ENCODE results near the gene UBL7.

The UBL7 gene

DNA sequence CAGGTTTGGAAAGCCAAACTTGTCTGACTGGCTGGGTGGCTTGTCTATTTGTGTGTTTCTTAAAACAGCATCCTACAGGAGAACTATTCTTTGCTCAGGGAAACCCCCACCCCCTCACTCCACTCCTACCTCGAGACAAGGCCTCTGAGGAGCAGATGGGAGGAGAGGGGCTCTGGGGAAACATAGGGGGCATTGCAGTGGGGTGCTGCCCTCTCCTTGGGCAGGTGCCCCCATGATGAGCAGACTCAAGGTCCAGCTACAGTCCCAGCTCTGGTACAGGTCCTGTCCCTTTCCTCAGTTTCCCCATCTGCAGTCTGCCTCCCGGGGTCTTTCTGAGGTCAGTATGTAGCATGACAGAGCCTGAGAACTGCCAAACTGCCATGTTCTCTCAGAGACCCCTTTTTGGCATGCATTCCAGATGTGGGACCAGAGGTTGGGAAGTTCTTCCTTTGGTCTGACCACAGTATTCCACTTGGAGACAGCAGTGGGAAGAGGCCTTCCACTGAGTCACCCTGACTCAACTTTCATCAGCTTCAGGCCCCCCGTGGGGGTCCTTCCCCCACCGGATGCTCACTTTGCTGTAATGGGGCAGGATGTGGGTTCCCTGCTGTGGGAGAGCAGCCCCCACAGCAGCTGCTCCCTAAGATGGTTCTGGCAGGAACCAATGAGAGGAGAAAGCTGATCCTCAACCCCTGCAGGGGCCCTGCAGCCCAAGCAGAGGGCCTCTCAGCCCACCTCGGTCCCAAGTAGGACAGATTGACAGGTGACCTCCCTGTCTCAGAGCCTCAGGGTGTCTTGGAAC lies 61.2 kb downstream of the UBL7 start:
- Histone ChIP-seq H3K9ac (no peak overlapping the region), H3K27me3 (ENCODE audit: control insufficient read depth, insufficient read depth, low read length) (no peaks in the 10 kb centered on the region), H3K36me3 (ENCODE audit: control insufficient read depth, insufficient read depth, low read length) (no peaks in the 10 kb centered on the region), H3K27ac (no peak overlapping the region), H3K4me1 (no peaks in the 10 kb centered on the region), H3K4me3 (ENCODE audit: low read depth, low read length) (no peak overlapping the region), H3K9me3 (ENCODE audit: control insufficient read depth, low read length) (no peaks in the 10 kb centered on the region), H3K79me2 (no peaks in the 10 kb centered on the region), H3K4me2 (ENCODE audit: low read length) (no peak overlapping the region), H2AFZ (no peak overlapping the region)
- no peak for TF ChIP-seq CTCF (IDR thresholded peaks at IDR 0.05)

- Histone ChIP-seq H2AFZ (no peak overlapping the region), H3K4me1 (no peaks in the 10 kb centered on the region), H3K27ac (no peak overlapping the region), H3K27me3 (ENCODE audit: control insufficient read depth, insufficient read depth, low read length) (no peaks in the 10 kb centered on the region), H3K9ac (no peak overlapping the region), H3K9me3 (ENCODE audit: control insufficient read depth, low read length) (no peaks in the 10 kb centered on the region), H3K36me3 (ENCODE audit: control insufficient read depth, insufficient read depth, low read length) (no peaks in the 10 kb centered on the region), H3K79me2 (no peaks in the 10 kb centered on the region), H3K4me2 (ENCODE audit: low read length) (no peak overlapping the region), H3K4me3 (ENCODE audit: low read depth, low read length) (no peak overlapping the region)
- TF ChIP-seq CTCF (IDR thresholded peaks at IDR 0.05), result no peak
Measured at GRCh38 chr15:74399100-74399499, 61.9 kb downstream of the UBL7 start.

DNA sequence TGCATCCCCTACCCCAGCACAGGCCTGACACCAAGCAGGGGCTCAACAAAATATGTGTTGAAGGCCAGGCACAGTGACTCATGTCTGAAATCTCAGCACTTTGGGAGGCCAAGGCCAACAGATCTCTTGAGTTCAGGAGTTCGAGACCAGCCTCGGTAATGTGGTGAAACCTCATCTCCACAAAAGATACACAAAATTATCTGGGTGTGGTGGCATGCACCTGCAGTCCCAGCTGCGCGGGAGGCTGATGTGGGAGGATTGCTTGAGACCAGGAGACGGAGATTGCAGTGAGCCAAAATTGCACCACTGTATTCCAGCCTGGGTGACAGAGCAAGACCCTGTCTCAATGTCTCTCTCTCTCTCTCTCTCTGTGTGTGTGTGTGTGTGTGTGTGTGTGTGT lies 62.8 kb downstream of the UBL7 start:
- Histone ChIP-seq H2AFZ (no peak overlapping the region), H3K4me2 (ENCODE audit: low read length) (no peak overlapping the region), H3K36me3 (ENCODE audit: control insufficient read depth, insufficient read depth, low read length) (no peaks in the 10 kb centered on the region), H3K79me2 (no peaks in the 10 kb centered on the region), H3K27ac (no peak overlapping the region), H3K4me3 (ENCODE audit: low read depth, low read length) (no peak overlapping the region), H3K4me1 (no peaks in the 10 kb centered on the region), H3K9ac (no peak overlapping the region), H3K27me3 (ENCODE audit: control insufficient read depth, insufficient read depth, low read length) (no peaks in the 10 kb centered on the region), H3K9me3 (ENCODE audit: control insufficient read depth, low read length) (no peaks in the 10 kb centered on the region)
- no peak for TF ChIP-seq CTCF (IDR thresholded peaks at IDR 0.05)

DNA sequence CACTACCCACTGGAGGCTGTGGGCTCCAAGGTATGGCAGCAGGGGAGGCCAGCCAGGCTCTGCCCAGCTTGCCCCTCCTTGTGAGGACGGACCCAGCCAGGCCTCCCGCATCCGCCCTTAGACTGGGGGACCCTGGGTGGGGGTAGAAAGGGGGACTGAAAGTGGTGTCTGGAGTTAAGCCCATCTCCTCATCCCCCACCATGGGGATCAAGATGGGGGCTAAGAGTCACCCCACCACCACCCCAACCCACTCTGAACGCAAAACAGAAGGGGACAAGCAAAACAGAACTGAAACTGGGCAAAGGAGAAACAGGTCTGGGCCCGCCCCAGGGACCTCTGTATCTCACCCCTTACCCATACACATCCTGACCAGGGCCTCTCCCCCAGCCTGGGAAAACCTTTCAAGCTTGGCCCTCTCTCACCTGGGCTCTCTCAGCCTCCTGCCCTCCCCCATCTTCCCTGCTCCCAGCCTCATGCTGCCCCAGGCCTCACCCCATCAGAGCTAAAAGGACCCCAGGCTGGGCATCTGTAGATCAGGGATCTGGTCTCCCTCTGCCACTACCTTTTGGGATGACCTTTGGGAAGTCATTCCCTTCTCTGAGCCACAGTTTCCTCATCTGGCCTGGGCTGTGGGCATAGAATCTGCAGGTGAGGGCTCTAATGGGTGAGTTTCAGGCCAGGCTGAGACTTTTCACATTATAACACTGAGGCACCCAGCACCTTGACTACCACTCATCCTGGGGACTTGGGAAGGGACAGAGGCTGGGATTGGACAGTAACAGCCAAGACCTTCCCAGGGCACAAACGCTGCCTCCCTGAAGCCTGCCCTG lies 63.5 kb downstream of the UBL7 start:
- Histone ChIP-seq H3K79me2 (no peaks in the 10 kb centered on the region), H3K4me1 (no peaks in the 10 kb centered on the region), H3K27ac (no peak overlapping the region), H3K27me3 (ENCODE audit: control insufficient read depth, insufficient read depth, low read length) (no peaks in the 10 kb centered on the region), H3K4me2 (ENCODE audit: low read length) (no peak overlapping the region), H3K9me3 (ENCODE audit: control insufficient read depth, low read length) (no peaks in the 10 kb centered on the region), H3K36me3 (ENCODE audit: control insufficient read depth, insufficient read depth, low read length) (no peaks in the 10 kb centered on the region), H3K4me3 (ENCODE audit: low read depth, low read length) (no peak overlapping the region), H3K9ac (no peak overlapping the region), H2AFZ (no peak overlapping the region)
- TF ChIP-seq CTCF (IDR thresholded peaks at IDR 0.05), result no peak

Measured in parathyroid adenoma (tissue), 2 donors.